ENCODE data around the gene SCUBE3. TPM values are rescaled to one million over a fixed set of nuclear protein-coding genes. Genes with fewer than 3 reads are reported as not detected.

Gene SCUBE3
- total RNA-seq, 1 donor from 2014 or later = 1.2 TPM

- Mint-ChIP-seq H3K4me1 (ENCODE audit: unreplicated experiment) (peaks cover 14% of the 10 kb centered on the region), H3K9me3 (ENCODE audit: unreplicated experiment) (no peaks in the 10 kb centered on the region), H3K4me3 (ENCODE audit: unreplicated experiment) (no peak overlapping the region), H3K27me3 (ENCODE audit: unreplicated experiment) (no peaks in the 10 kb centered on the region), H3K36me3 (ENCODE audit: low read depth, unreplicated experiment) (no peaks in the 10 kb centered on the region), H3K27ac (ENCODE audit: unreplicated experiment) (no peak overlapping the region)
- no peak for DNase-seq (ENCODE audit: low spot score)
- TF ChIP-seq CTCF (IDR thresholded peaks at IDR 0.05; ENCODE audit: unreplicated experiment) = no peak
Observed at GRCh38 chr6:35190306-35190705, 23.4 kb upstream of the SCUBE3 start.

- Mint-ChIP-seq H3K9me3 (ENCODE audit: unreplicated experiment) (no peaks in the 10 kb centered on the region), H3K4me3 (ENCODE audit: unreplicated experiment) (no peak overlapping the region), H3K4me1 (ENCODE audit: unreplicated experiment) (peaks cover 14% of the 10 kb centered on the region), H3K27ac (ENCODE audit: unreplicated experiment) (no peak overlapping the region), H3K36me3 (ENCODE audit: low read depth, unreplicated experiment) (no peaks in the 10 kb centered on the region), H3K27me3 (ENCODE audit: unreplicated experiment) (no peaks in the 10 kb centered on the region)
- TF ChIP-seq CTCF (IDR thresholded peaks at IDR 0.05; ENCODE audit: unreplicated experiment) = no peak
- DNase-seq (ENCODE audit: low spot score) = no peak
Observed at GRCh38 chr6:35191889-35192288, 21.9 kb upstream of the SCUBE3 start.

- no peak for DNase-seq (ENCODE audit: low spot score)
- Mint-ChIP-seq H3K27ac (ENCODE audit: unreplicated experiment) (no peak overlapping the region), H3K9me3 (ENCODE audit: unreplicated experiment) (no peaks in the 10 kb centered on the region), H3K4me1 (ENCODE audit: unreplicated experiment) (peaks cover 14% of the 10 kb centered on the region), H3K36me3 (ENCODE audit: low read depth, unreplicated experiment) (no peaks in the 10 kb centered on the region), H3K27me3 (ENCODE audit: unreplicated experiment) (no peaks in the 10 kb centered on the region), H3K4me3 (ENCODE audit: unreplicated experiment) (no peak overlapping the region)
- TF ChIP-seq CTCF (IDR thresholded peaks at IDR 0.05; ENCODE audit: unreplicated experiment) = no peak
Observed at GRCh38 chr6:35192301-35192860, 21.4 kb upstream of the SCUBE3 start.

- TF ChIP-seq CTCF (IDR thresholded peaks at IDR 0.05; ENCODE audit: unreplicated experiment) = no peak
- Mint-ChIP-seq H3K36me3 (ENCODE audit: low read depth, unreplicated experiment) (no peaks in the 10 kb centered on the region), H3K27me3 (ENCODE audit: unreplicated experiment) (no peaks in the 10 kb centered on the region), H3K4me3 (ENCODE audit: unreplicated experiment) (no peak overlapping the region), H3K4me1 (ENCODE audit: unreplicated experiment) (peaks cover 14% of the 10 kb centered on the region), H3K27ac (ENCODE audit: unreplicated experiment) (peak overlapping the region; percentile 6), H3K9me3 (ENCODE audit: unreplicated experiment) (no peaks in the 10 kb centered on the region)
- DNase-seq (ENCODE audit: low spot score) = no peak
Observed at GRCh38 chr6:35194390-35194789, 19.4 kb upstream of the SCUBE3 start.

GRCh38 chr6:35195120-35195780, 18.5 kb upstream of the SCUBE3 start:
- no peaks in the 10 kb centered on the region for H3K9me3 Mint-ChIP-seq (ENCODE audit: unreplicated experiment)
- no peak overlapping the region for H3K27ac Mint-ChIP-seq (ENCODE audit: unreplicated experiment)
- no peak overlapping the region for H3K4me3 Mint-ChIP-seq (ENCODE audit: unreplicated experiment)
- DNase-seq (ENCODE audit: low spot score) = no peak
- no peaks in the 10 kb centered on the region for H3K36me3 Mint-ChIP-seq (ENCODE audit: low read depth, unreplicated experiment)
- H3K4me1 Mint-ChIP-seq (ENCODE audit: unreplicated experiment) = peaks cover 14% of the 10 kb centered on the region
- H3K27me3 Mint-ChIP-seq (ENCODE audit: unreplicated experiment) = peaks cover 2% of the 10 kb centered on the region
- TF ChIP-seq CTCF (IDR thresholded peaks at IDR 0.05; ENCODE audit: unreplicated experiment) = no peak
